Loucy (cell line): Measurements from ENCODE around the gene ATOH8.

Experiments used
- EZH2phosphoT487 ChIP-seq: fragments of 200-600 bp; IDR thresholded peaks from 2 replicates; pipeline ENCODE4 v1.6.1; 2018; ENCODE audit warnings: antibody characterized with exemption, mild to moderate bottlenecking, moderate library complexity, borderline replicate concordance
- TF ChIP-seq, protein P1 (sequence below): fragments of 200-600 bp; sonication (generic); conservative IDR thresholded peaks from 2 replicates; pipeline ENCODE4 v1.5.1; 2014; ENCODE audit warnings: mild to moderate bottlenecking, antibody characterized with exemption, low read length

DNA sequence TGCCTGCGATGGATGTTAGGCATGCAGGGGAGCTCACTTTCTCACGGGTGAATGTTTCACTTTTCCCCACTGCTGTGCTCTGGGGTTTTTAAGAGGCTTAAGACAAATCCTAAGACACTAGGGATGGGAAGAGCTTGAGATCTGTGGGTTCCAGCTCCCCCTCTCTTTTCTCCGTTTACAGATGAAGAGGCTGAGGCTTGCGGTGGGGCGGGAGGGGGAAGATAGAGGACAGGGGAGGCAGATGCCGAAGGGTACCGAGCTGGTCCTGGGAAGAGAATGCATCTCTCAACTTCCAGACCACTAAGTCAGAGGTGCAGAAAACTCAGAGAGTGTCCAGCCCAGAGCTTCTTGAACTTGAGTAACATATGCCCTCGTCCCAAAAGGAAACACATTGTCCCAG lies 8.2 kb upstream of the ATOH8 start:
- TF ChIP-seq, protein P1, sequence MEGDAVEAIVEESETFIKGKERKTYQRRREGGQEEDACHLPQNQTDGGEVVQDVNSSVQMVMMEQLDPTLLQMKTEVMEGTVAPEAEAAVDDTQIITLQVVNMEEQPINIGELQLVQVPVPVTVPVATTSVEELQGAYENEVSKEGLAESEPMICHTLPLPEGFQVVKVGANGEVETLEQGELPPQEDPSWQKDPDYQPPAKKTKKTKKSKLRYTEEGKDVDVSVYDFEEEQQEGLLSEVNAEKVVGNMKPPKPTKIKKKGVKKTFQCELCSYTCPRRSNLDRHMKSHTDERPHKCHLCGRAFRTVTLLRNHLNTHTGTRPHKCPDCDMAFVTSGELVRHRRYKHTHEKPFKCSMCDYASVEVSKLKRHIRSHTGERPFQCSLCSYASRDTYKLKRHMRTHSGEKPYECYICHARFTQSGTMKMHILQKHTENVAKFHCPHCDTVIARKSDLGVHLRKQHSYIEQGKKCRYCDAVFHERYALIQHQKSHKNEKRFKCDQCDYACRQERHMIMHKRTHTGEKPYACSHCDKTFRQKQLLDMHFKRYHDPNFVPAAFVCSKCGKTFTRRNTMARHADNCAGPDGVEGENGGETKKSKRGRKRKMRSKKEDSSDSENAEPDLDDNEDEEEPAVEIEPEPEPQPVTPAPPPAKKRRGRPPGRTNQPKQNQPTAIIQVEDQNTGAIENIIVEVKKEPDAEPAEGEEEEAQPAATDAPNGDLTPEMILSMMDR = no peak
- no peak for TF ChIP-seq EZH2phosphoT487
